DND-41 (cell line): ENCODE measurements around the gene SMARCC2.
A peak's percentile ranks its signal among the peaks of the same experiment; 100 is the strongest.

Experiments used
- ATAC-seq: fragments of 200-7000 bp; cut with Tn5 transposase; 3 replicates; pipeline ENCODE4 v1.9.1; 2021; ENCODE audit warnings: low read depth; ENCODE audit not compliant: insufficient read depth
- DNase-seq: peaks from one replicate; pipeline ENCODE4 v3.0.0-alpha.2; 2020
- H2AFZ ChIP-seq: 2 replicates; pipeline ENCODE4 v1.6.0; 2012; ENCODE audit warnings: low read depth, low read length
- H3K27ac ChIP-seq: 2 replicates; pipeline ENCODE4 v1.5.1; 2012; ENCODE audit warnings: low read length, inconsistent platforms
- H3K27me3 ChIP-seq: fragments of 200-600 bp; sonication (generic); 2 replicates; pipeline ENCODE4 v1.6.0; 2012; ENCODE audit warnings: low read length, mild to moderate bottlenecking, inconsistent platforms; ENCODE audit not compliant: insufficient read depth, poor library complexity
- H3K36me3 ChIP-seq: 2 replicates; pipeline ENCODE4 v1.5.1; 2012; ENCODE audit warnings: low read length, inconsistent platforms; ENCODE audit not compliant: insufficient read depth
- H3K4me1 ChIP-seq: 2 replicates; pipeline ENCODE4 v1.5.1; 2012; ENCODE audit warnings: mild to moderate bottlenecking, low read length; ENCODE audit not compliant: insufficient read depth
- H3K4me2 ChIP-seq: 2 replicates; pipeline ENCODE4 v1.6.0; 2012; ENCODE audit warnings: mild to moderate bottlenecking, moderate library complexity, low read length, inconsistent platforms; ENCODE audit not compliant: insufficient read depth
- H3K4me3 ChIP-seq, 2 experiments: fragments of 200-600 bp in 1 of 2; shearing (Covaris generic) in 1 of 2; 2 replicates each; pipeline ENCODE4 v1.5.1; 2012 to 2016; ENCODE audit warnings: inconsistent platforms in 2 of 2, low read length in 2 of 2, mild to moderate bottlenecking in 2 of 2, low read depth in 1 of 2, moderate library complexity in 1 of 2
- H3K79me2 ChIP-seq: 2 replicates; pipeline ENCODE4 v1.6.0; 2012; ENCODE audit warnings: low read length, inconsistent platforms; ENCODE audit not compliant: insufficient read depth
- H3K9ac ChIP-seq: 2 replicates; pipeline ENCODE4 v1.6.0; 2012; ENCODE audit warnings: low read depth, mild to moderate bottlenecking, inconsistent platforms, low read length, moderate library complexity
- H3K9me3 ChIP-seq: 2 replicates; pipeline ENCODE4 v1.5.1; 2012; ENCODE audit warnings: low read length, moderate library complexity, mild to moderate bottlenecking, inconsistent platforms; ENCODE audit not compliant: insufficient read depth, severe bottlenecking
- H4K20me1 ChIP-seq: 2 replicates; pipeline ENCODE4 v1.6.0; 2012; ENCODE audit warnings: low read length; ENCODE audit not compliant: insufficient read depth
- CTCF ChIP-seq: IDR thresholded peaks from 2 replicates; pipeline ENCODE4 v1.5.1; 2012; ENCODE audit warnings: borderline replicate concordance, low read length, moderate library complexity, mild to moderate bottlenecking; ENCODE audit not compliant: poor library complexity, severe bottlenecking; ENCODE audit errors: extremely low read depth
- EZH2 ChIP-seq: IDR thresholded peaks from 3 replicates; pipeline ENCODE4 v1.6.1; 2012; ENCODE audit warnings: borderline replicate concordance, low read depth, mild to moderate bottlenecking, moderate library complexity, low read length, inconsistent platforms; ENCODE audit not compliant: severe bottlenecking

Gene SMARCC2

DNA sequence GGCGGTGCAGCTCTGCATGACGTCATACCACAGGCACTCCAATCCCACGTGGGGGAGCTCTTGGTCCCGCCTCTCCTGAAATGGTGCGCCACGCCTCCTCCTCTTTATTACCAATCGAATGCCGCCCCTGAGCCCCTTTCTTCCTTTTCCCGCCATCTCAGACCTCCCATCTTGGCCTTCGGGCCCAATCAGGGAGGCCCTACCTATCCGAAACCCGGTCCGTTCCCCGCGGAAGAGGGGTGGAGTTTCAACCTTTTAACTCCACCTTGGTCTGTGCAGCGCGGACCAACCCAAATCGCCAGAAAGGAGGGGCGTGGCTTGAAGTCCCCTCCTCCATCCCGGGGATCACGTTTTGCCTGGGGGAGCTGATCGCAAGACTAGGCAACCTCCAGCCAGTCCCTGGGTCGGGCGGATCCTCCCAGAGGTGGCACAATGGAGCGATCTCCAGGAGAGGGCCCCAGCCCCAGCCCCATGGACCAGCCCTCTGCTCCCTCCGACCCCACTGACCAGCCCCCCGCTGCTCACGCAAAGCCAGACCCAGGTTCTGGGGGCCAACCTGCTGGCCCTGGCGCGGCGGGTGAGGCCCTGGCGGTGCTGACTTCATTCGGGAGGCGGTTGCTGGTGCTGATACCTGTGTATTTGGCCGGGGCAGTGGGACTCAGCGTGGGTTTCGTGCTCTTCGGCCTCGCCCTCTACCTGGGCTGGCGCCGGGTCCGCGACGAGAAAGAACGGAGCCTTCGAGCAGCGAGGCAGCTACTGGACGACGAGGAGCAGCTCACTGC is 61.2 kb downstream of the SMARCC2 start, which contains the start of gene ESYT1:
ESYT1 (plus strand) TSS at position 380 of the 782 bp plus-strand sequence; CDS start at position 433, 53 bp downstream.
- H3K27ac ChIP-seq = peak within 1 kb of the TSS; percentile 79
- H3K4me1 ChIP-seq = peaks cover 57% of the 10 kb centered on the region
- peak within 1 kb of the TSS; percentile 79 for H2AFZ ChIP-seq
- peak; percentile 100 for DNase-seq
- no peaks in the 10 kb centered on the region for H4K20me1 ChIP-seq
- H3K4me2 ChIP-seq = peak within 1 kb of the TSS; percentile 90
- TF ChIP-seq CTCF = peak; percentile 2
- no peak for TF ChIP-seq EZH2
- peak within 1 kb of the TSS; percentile 40 to 74 for H3K4me3 ChIP-seq
- no peaks in the 10 kb centered on the region for H3K27me3 ChIP-seq
- H3K36me3 ChIP-seq = peaks cover 34% of the 10 kb centered on the region
- peaks cover 6% of the 10 kb centered on the region for H3K9me3 ChIP-seq
- H3K79me2 ChIP-seq = peaks cover 36% of the 10 kb centered on the region
- peak within 1 kb of the TSS; percentile 66 for H3K9ac ChIP-seq
- ATAC-seq = peak; percentile 88

GRCh38 chr12:56127485-56127887 is 61.8 kb downstream of the SMARCC2 start:
- H3K4me2 ChIP-seq = peak overlapping the region; percentile 90
- ATAC-seq = no peak

DNA sequence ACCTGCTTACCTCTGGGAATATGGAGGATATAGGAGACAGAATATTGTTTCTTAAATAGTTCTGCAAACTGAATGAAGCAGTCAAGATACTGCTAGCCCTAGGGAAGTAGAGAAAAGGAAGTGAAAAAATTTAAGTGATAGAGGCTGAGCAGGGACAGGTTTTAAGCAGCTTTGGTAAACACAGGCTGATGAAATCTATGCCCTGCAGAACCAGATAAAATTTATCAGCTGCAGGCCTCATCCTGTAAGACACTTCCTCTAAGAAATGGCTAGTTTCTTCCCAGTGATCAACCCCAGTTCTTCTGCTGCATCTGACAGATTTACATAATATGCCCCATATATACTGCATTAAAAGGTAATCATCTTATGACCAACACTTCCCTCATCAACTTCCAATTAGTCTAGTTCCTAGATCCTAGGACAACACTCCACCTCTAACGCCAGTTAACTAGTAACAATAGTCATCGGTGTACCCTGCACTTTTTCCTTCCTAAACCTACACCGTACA is 62.5 kb downstream of the SMARCC2 start:
- peak overlapping the region in 1 of 2 experiments; percentile 48; a peak in 2 of 4 replicates for H3K4me3 ChIP-seq
- peaks cover 57% of the 10 kb centered on the region for H3K4me1 ChIP-seq
- peak overlapping the region; percentile 67; the same call in 1 of the 2 replicates for H2AFZ ChIP-seq
- no peak for DNase-seq
- H4K20me1 ChIP-seq = no peaks in the 10 kb centered on the region
- H3K4me2 ChIP-seq = peak overlapping the region; percentile 90
- peaks cover 43% of the 10 kb centered on the region for H3K79me2 ChIP-seq
- H3K27me3 ChIP-seq = no peaks in the 10 kb centered on the region
- H3K36me3 ChIP-seq = peaks cover 35% of the 10 kb centered on the region
- no peak for ATAC-seq
- TF ChIP-seq EZH2 = no peak
- no peak for TF ChIP-seq CTCF
- H3K27ac ChIP-seq = peak overlapping the region; percentile 61
- peaks cover 6% of the 10 kb centered on the region for H3K9me3 ChIP-seq
- peak overlapping the region; percentile 51 for H3K9ac ChIP-seq

More at GRCh38 chr12:56127485-56127887, 61.8 kb downstream of the SMARCC2 start:
- Histone ChIP-seq H3K27ac (peak overlapping the region; percentile 61), H3K79me2 (peaks cover 36% of the 10 kb centered on the region), H3K4me3 (peak overlapping the region; percentile 10 to 48; a peak in 3 of 4 replicates), H3K4me1 (peaks cover 57% of the 10 kb centered on the region), H3K9ac (peak overlapping the region; percentile 51), H3K9me3 (peaks cover 6% of the 10 kb centered on the region), H3K36me3 (peaks cover 35% of the 10 kb centered on the region), H4K20me1 (no peaks in the 10 kb centered on the region), H2AFZ (peak overlapping the region; percentile 67), H3K27me3 (no peaks in the 10 kb centered on the region)
- TF ChIP-seq CTCF = no peak
- no peak for TF ChIP-seq EZH2
- no peak for DNase-seq
